Smooth muscle cell (in vitro differentiated cells): ENCODE results near the gene DLL1. TPM values are rescaled to one million over a fixed set of nuclear protein-coding genes. Genes with fewer than 3 reads are reported as not detected.
A peak's percentile ranks its signal among the peaks of the same experiment; 100 is the strongest.

Source experiments
- DNase-seq: peaks from one replicate; lab custom pipeline; 2025; ENCODE audit not compliant: unreplicated experiment; lab: John Stamatoyannopoulos, UW
- H2AFZ ChIP-seq: fragments of 200-600 bp; sonication (generic); 2 replicates; pipeline ENCODE4 v1.6.0; 2016; ENCODE audit warnings: antibody characterized with exemption, low read depth, mild to moderate bottlenecking
- H3F3A ChIP-seq: fragments of 200-600 bp; sonication (generic); 2 replicates; pipeline ENCODE4 v1.6.0; 2017; ENCODE audit warnings: antibody characterized with exemption, low read depth
- H3K27ac ChIP-seq: fragments of 200-600 bp; sonication (generic); 2 replicates; pipeline ENCODE4 v1.5.1; 2016; ENCODE audit warnings: low read depth, mild to moderate bottlenecking
- H3K27me3 ChIP-seq: fragments of 200-600 bp; sonication (generic); 2 replicates; pipeline ENCODE4 v1.6.1; 2016; ENCODE audit warnings: low read depth, mild to moderate bottlenecking
- H3K36me3 ChIP-seq: fragments of 200-600 bp; sonication (generic); 2 replicates; pipeline ENCODE4 v1.5.1; 2016; ENCODE audit warnings: low read depth
- H3K4me1 ChIP-seq: fragments of 200-600 bp; sonication (generic); 2 replicates; pipeline ENCODE4 v1.5.1; 2016; ENCODE audit warnings: low read depth
- H3K4me2 ChIP-seq: fragments of 200-600 bp; sonication (generic); 2 replicates; pipeline ENCODE4 v1.6.0; 2016; ENCODE audit warnings: mild to moderate bottlenecking
- H3K4me3 ChIP-seq: fragments of 200-600 bp; sonication (generic); 2 replicates; pipeline ENCODE4 v1.5.1; 2016; ENCODE audit warnings: mild to moderate bottlenecking
- H3K79me2 ChIP-seq: fragments of 200-600 bp; sonication (generic); 2 replicates; pipeline ENCODE4 v1.6.0; 2016; ENCODE audit warnings: low read depth, mild to moderate bottlenecking
- H3K9ac ChIP-seq: fragments of 200-600 bp; sonication (generic); 2 replicates; pipeline ENCODE4 v1.6.0; 2016; ENCODE audit warnings: low read depth
- H3K9me3 ChIP-seq: fragments of 200-600 bp; sonication (generic); replicated peaks from 2 replicates; pipeline ENCODE4 v1.5.1; 2016; ENCODE audit warnings: low read depth
- H4K20me1 ChIP-seq: fragments of 200-600 bp; sonication (generic); 2 replicates; pipeline ENCODE4 v1.6.0; 2016; ENCODE audit warnings: low read depth
- WGBS: methylation state at CpG from one replicate; pipeline ENCODE4 v1.1.7; 2016; ENCODE audit warnings: low lambda C conversion rate; 5-methylcytosine and 5-hydroxymethylcytosine counted together
- polyA plus RNA-seq: library from polyadenylated mRNA; unstranded; fragments of >200 nt; fragmentation: Nextera tagmentation; extraction: Ambion mirVana; gene quantifications from 2 replicates; pipeline ENCODE4 v1.2.1, GENCODE V29; 2016
- total RNA-seq: library from RNA; depleted of rRNA; stranded (reverse); fragments of >200 nt; gene quantifications from 2 replicates; pipeline ENCODE4 v1.2.3, GENCODE V29; 2014
- TF ChIP-seq, protein P1 (sequence below): fragments of 200-600 bp; sonication (generic); IDR thresholded peaks from 2 replicates; pipeline ENCODE4 v1.5.1; 2017; ENCODE audit warnings: borderline replicate concordance, mild to moderate bottlenecking, antibody characterized with exemption; ENCODE audit not compliant: insufficient read depth, poor library complexity, severe bottlenecking

DLL1 gene
- total and polyA plus RNA-seq, 2 experiments from 2014 or later, result 0.36 to 0.70 TPM

DNA sequence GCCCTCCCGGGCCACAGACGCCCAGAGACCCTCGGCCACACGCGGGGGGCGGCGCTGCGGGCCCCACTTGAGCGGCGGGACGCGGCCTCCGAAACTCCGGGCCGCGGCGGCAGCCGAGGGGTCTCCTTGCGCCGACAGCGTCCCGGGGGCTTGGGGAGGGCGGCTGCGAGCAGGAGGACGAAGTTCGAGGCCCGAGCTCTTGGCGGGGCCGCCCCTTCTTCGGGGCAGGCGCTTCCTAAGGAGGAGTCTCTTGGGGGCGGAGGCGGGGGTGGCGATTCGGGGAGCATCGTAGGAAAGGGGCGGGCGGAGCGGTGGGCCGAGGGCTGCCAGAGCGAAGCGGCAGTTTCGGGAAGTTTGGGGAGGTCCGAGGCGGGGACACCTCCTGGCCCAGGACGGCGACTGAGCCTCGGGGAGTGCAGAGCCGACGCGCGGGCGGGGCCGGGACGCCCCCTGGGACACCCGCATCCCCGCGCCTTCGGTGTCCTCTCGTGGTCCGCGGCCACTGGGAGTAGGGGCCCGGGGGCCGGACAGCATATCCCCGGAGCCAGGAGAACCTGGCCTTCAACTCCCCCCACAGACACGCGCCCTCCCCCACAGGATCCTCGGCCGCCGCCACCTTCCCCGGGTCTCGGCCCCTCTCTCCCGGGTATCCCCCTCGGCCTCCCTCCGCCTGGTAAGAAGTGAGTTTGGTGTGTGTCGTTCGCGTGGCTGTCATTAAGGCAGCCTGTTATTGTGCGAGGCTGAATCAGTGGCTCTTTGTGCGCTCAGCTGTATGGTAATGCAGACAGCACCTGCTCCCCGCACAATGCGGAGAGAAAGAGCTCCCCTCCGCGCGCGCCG lies 613 bp upstream of the DLL1 start:
- no peak overlapping the region for H3K9ac ChIP-seq
- no peaks in the 10 kb centered on the region for H4K20me1 ChIP-seq
- no peaks in the 10 kb centered on the region for H3K36me3 ChIP-seq
- peaks cover 97% of the 10 kb centered on the region for H3K27me3 ChIP-seq
- no peaks in the 10 kb centered on the region for H3K79me2 ChIP-seq
- H2AFZ ChIP-seq, result no peak overlapping the region
- peaks cover 67% of the 10 kb centered on the region for H3K4me1 ChIP-seq
- H3F3A ChIP-seq, result no peaks in the 10 kb centered on the region
- peak overlapping the region; percentile 58 for H3K4me3 ChIP-seq
- TF ChIP-seq, protein P1, sequence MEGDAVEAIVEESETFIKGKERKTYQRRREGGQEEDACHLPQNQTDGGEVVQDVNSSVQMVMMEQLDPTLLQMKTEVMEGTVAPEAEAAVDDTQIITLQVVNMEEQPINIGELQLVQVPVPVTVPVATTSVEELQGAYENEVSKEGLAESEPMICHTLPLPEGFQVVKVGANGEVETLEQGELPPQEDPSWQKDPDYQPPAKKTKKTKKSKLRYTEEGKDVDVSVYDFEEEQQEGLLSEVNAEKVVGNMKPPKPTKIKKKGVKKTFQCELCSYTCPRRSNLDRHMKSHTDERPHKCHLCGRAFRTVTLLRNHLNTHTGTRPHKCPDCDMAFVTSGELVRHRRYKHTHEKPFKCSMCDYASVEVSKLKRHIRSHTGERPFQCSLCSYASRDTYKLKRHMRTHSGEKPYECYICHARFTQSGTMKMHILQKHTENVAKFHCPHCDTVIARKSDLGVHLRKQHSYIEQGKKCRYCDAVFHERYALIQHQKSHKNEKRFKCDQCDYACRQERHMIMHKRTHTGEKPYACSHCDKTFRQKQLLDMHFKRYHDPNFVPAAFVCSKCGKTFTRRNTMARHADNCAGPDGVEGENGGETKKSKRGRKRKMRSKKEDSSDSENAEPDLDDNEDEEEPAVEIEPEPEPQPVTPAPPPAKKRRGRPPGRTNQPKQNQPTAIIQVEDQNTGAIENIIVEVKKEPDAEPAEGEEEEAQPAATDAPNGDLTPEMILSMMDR, result no peak
- no peaks in the 10 kb centered on the region for H3K9me3 ChIP-seq
- WGBS, result under 1% methylated on average over 42 of the region's 87 CpGs
- peak overlapping the region; percentile 85 for H3K4me2 ChIP-seq
- no peak overlapping the region for H3K27ac ChIP-seq
- no peak for DNase-seq

DNA sequence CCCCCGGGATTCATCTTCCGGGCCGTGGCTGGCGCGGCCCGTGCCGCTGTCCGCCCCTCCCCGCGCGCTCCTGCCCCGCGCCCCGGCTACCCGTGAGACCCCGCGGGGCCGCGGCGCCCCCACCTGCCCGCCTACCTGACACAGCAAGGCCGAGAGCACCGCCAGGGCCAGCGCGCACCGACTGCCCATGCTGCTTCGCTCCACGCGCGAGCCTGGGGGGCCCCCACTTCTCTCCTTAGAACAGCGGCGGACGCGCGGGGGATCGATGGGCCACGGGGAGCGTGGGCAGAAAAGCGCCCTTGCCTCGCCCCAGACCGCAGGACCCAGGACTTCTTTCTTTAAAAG lies 955 bp downstream of the DLL1 start:
- Histone ChIP-seq H3K27me3 (peaks cover 86% of the 10 kb centered on the region), H3K4me2 (peak overlapping the region; percentile 85), H2AFZ (peak overlapping the region; percentile 71), H3K4me1 (peaks cover 63% of the 10 kb centered on the region), H3K27ac (no peak overlapping the region), H3K36me3 (no peaks in the 10 kb centered on the region), H3K9me3 (no peaks in the 10 kb centered on the region), H3K79me2 (no peaks in the 10 kb centered on the region), H3K4me3 (peak overlapping the region; percentile 58), H3K9ac (no peak overlapping the region), H4K20me1 (no peaks in the 10 kb centered on the region), H3F3A (no peaks in the 10 kb centered on the region)
- TF ChIP-seq, protein P1, result no peak
- WGBS, result 1% methylated on average over 34 of the region's 41 CpGs
- DNase-seq, result no peak

DNA sequence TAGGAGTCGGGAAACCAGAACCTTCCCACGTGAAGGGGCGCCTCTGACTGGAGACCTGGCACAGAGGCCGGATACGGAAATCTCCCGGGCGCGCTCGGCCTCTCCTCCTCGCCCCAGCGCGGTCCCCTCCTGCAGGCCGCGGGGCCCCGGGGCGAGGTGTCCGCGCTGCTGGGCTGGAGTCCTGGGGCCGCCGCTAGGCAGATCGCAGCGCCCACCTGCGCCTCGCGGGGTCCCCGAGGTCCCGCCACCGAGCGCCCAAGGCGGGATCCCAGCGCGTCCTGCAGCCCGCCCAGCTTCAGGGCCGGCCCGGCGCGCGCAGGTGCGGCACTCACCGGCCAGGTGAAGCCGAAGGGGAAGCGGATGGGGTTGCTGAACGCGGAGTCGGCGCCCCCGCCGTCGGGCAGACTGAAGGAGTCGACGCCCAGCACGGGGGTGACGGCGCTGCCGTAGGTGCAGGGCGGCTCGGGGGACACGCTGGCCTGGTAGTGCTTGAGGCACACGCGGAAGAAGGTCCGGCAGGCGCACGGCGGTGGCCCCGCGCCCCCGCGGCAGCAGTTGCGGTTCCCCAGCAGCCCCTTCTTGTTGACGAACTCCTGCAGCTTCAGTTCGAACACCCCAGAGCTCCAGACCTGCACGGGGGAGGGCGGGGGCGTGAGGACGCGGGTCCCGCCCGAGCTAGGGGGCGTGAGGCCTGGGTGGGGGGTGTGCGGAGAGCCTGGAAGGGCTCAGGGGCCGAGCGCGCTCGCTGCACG lies 1.5 kb downstream of the DLL1 start:
- no peaks in the 10 kb centered on the region for H4K20me1 ChIP-seq
- no peaks in the 10 kb centered on the region for H3F3A ChIP-seq
- peak overlapping the region; percentile 85 for H3K4me2 ChIP-seq
- H3K4me1 ChIP-seq, result peaks cover 57% of the 10 kb centered on the region
- no peaks in the 10 kb centered on the region for H3K36me3 ChIP-seq
- no peak overlapping the region for H3K9ac ChIP-seq
- TF ChIP-seq, protein P1, result no peak
- H3K27ac ChIP-seq, result no peak overlapping the region
- WGBS, result 3% methylated on average over 66 of the region's 85 CpGs
- H3K27me3 ChIP-seq, result peaks cover 85% of the 10 kb centered on the region
- no peaks in the 10 kb centered on the region for H3K79me2 ChIP-seq
- peak overlapping the region; percentile 58 for H3K4me3 ChIP-seq
- H2AFZ ChIP-seq, result no peak overlapping the region
- H3K9me3 ChIP-seq, result no peaks in the 10 kb centered on the region
- DNase-seq, result no peak
